ENCODE data around the gene TNFRSF21. TPM values are rescaled to one million over a fixed set of nuclear protein-coding genes. Genes with fewer than 3 reads are reported as not detected.

TNFRSF21 gene
- total and polyA plus RNA-seq, 2 of the 8 experiments (the other 6 are each of a cell fraction or from before 2014, with no cell fraction given): 16.4 to 52.7 TPM

- ChIA-PET CTCF (ENCODE audit: partially characterized antibody) (no interaction called here), POLR2A (ENCODE audit: partially characterized antibody) (no interaction called here)
- Histone ChIP-seq H3K23me2 (ENCODE audit: low read depth, low read length) (no peaks in the 10 kb centered on the region), H4K5ac (ENCODE audit: insufficient read length, low read depth, low read length) (no peak overlapping the region), H3K79me1 (ENCODE audit: low read depth, low read length) (peaks cover 6% of the 10 kb centered on the region), H2AFZ (ENCODE audit: low read length) (no peak overlapping the region), H3K27ac (ENCODE audit: low read depth, low read length) (no peak overlapping the region), H3K4ac (replicated peaks; ENCODE audit: insufficient read length, low read depth, low read length) (no peak overlapping the region), H3K14ac (ENCODE audit: insufficient read length) (no peak overlapping the region), H3K4me3 (ENCODE audit: extremely low read depth in 1 of 4, insufficient read depth in 2 of 4, low read depth in 3 of 4, low read length in 4 of 4) (no peak overlapping the region), H3K4me1 (replicated peaks in 1 of 4; ENCODE audit: control insufficient read depth in 3 of 4, insufficient read depth in 4 of 4, low read length in 3 of 4) (no peaks in the 10 kb centered on the region), H2BK120ac (replicated peaks; ENCODE audit: low read depth, low read length) (no peak overlapping the region), H4K91ac (replicated peaks; ENCODE audit: insufficient read length, low read length) (no peak overlapping the region), H3K36me3 (ENCODE audit: control insufficient read depth in 2 of 4, insufficient read depth in 4 of 4, low read length in 3 of 4) (peaks cover 0 to 9% (median 6%) of the 10 kb centered on the region in 4 experiments; a peak in 4 of 8 replicates), H2BK15ac (ENCODE audit: low read length) (no peak overlapping the region), H3K79me2 (ENCODE audit: control insufficient read depth in 1 of 2, insufficient read depth in 2 of 2, low read length in 2 of 2) (peaks cover 3 to 52% of the 10 kb centered on the region in 2 experiments; a peak in 2 of 4 replicates), H3K18ac (ENCODE audit: extremely low read depth, low read length) (no peak overlapping the region), H3K4me2 (ENCODE audit: insufficient read depth in 1 of 2, low read depth in 2 of 2, low read length in 2 of 2) (no peak overlapping the region), H3K9me3 (ENCODE audit: insufficient read depth in 2 of 2, low read depth in 1 of 2, low read length in 1 of 2) (no peaks in the 10 kb centered on the region), H2BK12ac (ENCODE audit: low read depth, low read length) (no peak overlapping the region), H2AK5ac (ENCODE audit: low read depth, low read length) (no peak overlapping the region), H2BK5ac (ENCODE audit: low read depth, low read length) (no peak overlapping the region), H4K8ac (ENCODE audit: extremely low read depth, insufficient read depth, low read length) (no peak overlapping the region), H3K56ac (replicated peaks; ENCODE audit: insufficient read length, low read depth, low read length) (no peak overlapping the region), H2BK20ac (ENCODE audit: low read length) (no peak overlapping the region), H3K9ac (replicated peaks in 1 of 4; ENCODE audit: extremely low read depth in 1 of 4, low read depth in 3 of 4, low read length in 3 of 4) (no peak overlapping the region), H3K23ac (ENCODE audit: insufficient read length) (no peak overlapping the region), H3K27me3 (replicated peaks in 1 of 4; ENCODE audit: control insufficient read depth in 3 of 4, extremely low read depth in 1 of 4, insufficient read depth in 3 of 4, low read length in 3 of 4) (no peaks in the 10 kb centered on the region), H4K20me1 (replicated peaks in 1 of 2; ENCODE audit: control insufficient read depth in 1 of 2, insufficient read depth in 2 of 2, low read length in 2 of 2) (peaks cover 12% of the 10 kb centered on the region in 2 experiments)
- DNase-seq (ENCODE audit: low read depth in 1 of 2, low spot score in 2 of 2) (no peak), FAIRE-seq (no peak)
- TF ChIP-seq CTBP2 (IDR thresholded peaks at IDR 0.05; ENCODE audit: borderline replicate concordance, insufficient read depth, insufficient read length, low read length) (no peak), TAF1 (IDR thresholded peaks at IDR 0.05; ENCODE audit: low read depth, low read length) (no peak)
- whole genome bisulfite sequencing, 2 experiments (ENCODE audit: extremely low coverage in 1 of 2, insufficient coverage in 1 of 2, insufficient read length in 1 of 2, insufficient replicate concordance in 2 of 2, low coverage in 1 of 2, low lambda C conversion rate in 2 of 2, missing lambda C conversion rate in 1 of 2): 86% methylated on average over 3 of the region's 3 CpGs; no CpG with 5 or more reads in 1 of the 2 experiments
These were observed 50.9 kb downstream of the TNFRSF21 start for GRCh38 chr6:47258724-47259347.
